Peyer's patch (tissue), 4 donors: ENCODE data around the gene NOBOX. TPM values are rescaled to one million over a fixed set of nuclear protein-coding genes. Genes with fewer than 3 reads are reported as not detected.

Experiments
- small RNA-seq, 2 donors: library from RNA; depleted of rRNA; stranded (forward); fragments of <200 nt; gene quantifications; one replicate each; pipeline ENCODE3, GENCODE V24; 2016
- total RNA-seq, 4 donors: library from RNA; depleted of rRNA; stranded (reverse); fragments of >200 nt; gene quantifications; one replicate each; pipeline ENCODE4 v1.1.0, GENCODE V29; 2016

NOBOX gene
- total RNA-seq, 4 donors from 2014 or later = not detected

Small RNA genes lying within 50 kb of the gene (small RNA-seq; reads per million reads assigned to genes)
- 0 reads per million in 2 donors for gene RNU6ATAC40P

Other genes with a start within 250 kb of the NOBOX start
- gene CTAGE4, start 220.2 kb downstream of the NOBOX start, total RNA-seq = 10 to 100 TPM; 13.0 to 33.4 (median 20.3) TPM
- gene ARHGEF35, start 207.9 kb downstream of the NOBOX start, total RNA-seq = 10 to 100 TPM in 3 of 4 donors, 1 to 10 TPM in 1; 8.3 to 18.9 (median 16.1) TPM
- not detected for gene OR2A42, start 164.1 kb downstream of the NOBOX start, total RNA-seq
- gene OR2A7, start 138.9 kb downstream of the NOBOX start, total RNA-seq = 10 to 100 TPM in 3 of 4 donors, not detected in 1; 10.9 to 40.3 (median 34.3) TPM
- 10 to 100 TPM in 2 of 4 donors, 1 to 10 TPM in 1, not detected in 1; 6.5 to 13.5 (median 10.2) TPM for gene CTAGE8, start 134.4 kb downstream of the NOBOX start, total RNA-seq
- gene OR2A1, start 91.3 kb downstream of the NOBOX start, total RNA-seq = not detected
- gene ARHGEF5, start 48.3 kb downstream of the NOBOX start, total RNA-seq = 10 to 100 TPM; 40.1 to 86.2 (median 66.7) TPM